Spleen (tissue), 7 donors: ENCODE data around the gene SIM2.

Source experiments
- CTCF ChIP-seq, 11 experiments: fragments of 200-600 bp in 7 of 11; fragments of 450-650 bp in 4 of 11; sonication (generic) in 4 of 11; IDR thresholded peaks in 8 of 11; conservative IDR thresholded peaks in 3 of 11; 1 replicate in 7 of 11; 2 replicates in 4 of 11; pipeline versions ENCODE4 v1.4.0 to v1.8.0; 2016 to 2021; ENCODE audit warnings: antibody characterized with exemption in 11 of 11, inconsistent platforms in 4 of 11, mild to moderate bottlenecking in 1 of 11
- POLR2A ChIP-seq, 3 donors: fragments of 450-650 bp; IDR thresholded peaks; one replicate each; pipeline ENCODE4 v1.5.1; 2017; ENCODE audit warnings: antibody characterized with exemption in 3 of 3, mild to moderate bottlenecking in 1 of 3
- POLR2AphosphoS5 ChIP-seq, 3 donors: sonication (generic); formaldehyde crosslinking; IDR thresholded peaks; one replicate each; pipeline ENCODE4 v1.5.1; 2017; ENCODE audit warnings: antibody characterized with exemption in 3 of 3
- donor health status: DM: no; HTN: no; CAD: no; lungs with moderate emphysema.
- donor health status: DM: no; HTN: no; CAD: no.
- donor health status: DM: no; HTN: no; CAD: no.

GRCh38 chr21:36783612-36784374, 84.9 kb downstream of the SIM2 start:
- no peak for TF ChIP-seq CTCF (IDR thresholded peaks at IDR 0.05 in 8 of 11, conservative IDR thresholded peaks at IDR 0.05 in 3 of 11)
- TF ChIP-seq POLR2A (IDR thresholded peaks at IDR 0.05) = no peak
- TF ChIP-seq POLR2AphosphoS5 (IDR thresholded peaks at IDR 0.05) = no peak
